ENCODE data around the gene NFKBIB. TPM values are rescaled to one million over a fixed set of nuclear protein-coding genes. Genes with fewer than 3 reads are reported as not detected.

Gene NFKBIB
- total RNA-seq, 1 donor from 2014 or later = 45.5 TPM

- Mint-ChIP-seq H3K4me1 (no peaks in the 10 kb centered on the region), H3K27me3 (no peaks in the 10 kb centered on the region), H3K9me3 (no peaks in the 10 kb centered on the region), H3K4me3 (no peak overlapping the region), H3K27ac (no peak overlapping the region), H3K36me3 (ENCODE audit: low read depth) (peaks cover 30% of the 10 kb centered on the region)
- DNase-seq (no peak), ATAC-seq (ENCODE audit: low read depth) (no peak)
- POLR2A ChIA-PET = no interaction called here
- intact Hi-C loops (cut with micrococcal nuclease) = no loop called here
- no peak for TF ChIP-seq CTCF (IDR thresholded peaks at IDR 0.05)
- CTCF ChIA-PET = no interaction called here
Observed at GRCh38 chr19:38919837-38920601, 20.2 kb downstream of the NFKBIB start.

- CTCF ChIA-PET = no interaction called here
- ATAC-seq (ENCODE audit: low read depth) = no peak
- intact Hi-C loops (cut with micrococcal nuclease) = no loop called here
Observed at GRCh38 chr19:38920602-38921419, 21.0 kb downstream of the NFKBIB start.

GRCh38 chr19:38921420-38922274, 21.9 kb downstream of the NFKBIB start:
- Mint-ChIP-seq H3K27ac (no peak overlapping the region), H3K4me3 (no peak overlapping the region), H3K27me3 (no peaks in the 10 kb centered on the region), H3K36me3 (ENCODE audit: low read depth) (peaks cover 35% of the 10 kb centered on the region), H3K9me3 (no peaks in the 10 kb centered on the region), H3K4me1 (no peaks in the 10 kb centered on the region)
- ChIA-PET CTCF (no interaction called here), POLR2A (no interaction called here)
- TF ChIP-seq CTCF (IDR thresholded peaks at IDR 0.05) = no peak
- intact Hi-C loops (cut with micrococcal nuclease) = no loop called here
- ATAC-seq (ENCODE audit: low read depth) = no peak
- no peak for DNase-seq

More at GRCh38 chr19:38920602-38921419, 21.0 kb downstream of the NFKBIB start:
- Mint-ChIP-seq H3K27ac (no peak overlapping the region), H3K4me3 (no peak overlapping the region), H3K27me3 (no peaks in the 10 kb centered on the region), H3K9me3 (no peaks in the 10 kb centered on the region), H3K36me3 (ENCODE audit: low read depth) (peaks cover 35% of the 10 kb centered on the region), H3K4me1 (no peaks in the 10 kb centered on the region)
- no peak for TF ChIP-seq CTCF (IDR thresholded peaks at IDR 0.05)
- no peak for DNase-seq
- POLR2A ChIA-PET = no interaction called here

- TF ChIP-seq CTCF (IDR thresholded peaks at IDR 0.05) = no peak
- ChIA-PET CTCF (no interaction called here), POLR2A (no interaction called here)
- H3K27me3 Mint-ChIP-seq = no peaks in the 10 kb centered on the region
- H3K9me3 Mint-ChIP-seq = no peaks in the 10 kb centered on the region
- no peak overlapping the region for H3K27ac Mint-ChIP-seq
- peaks cover 35% of the 10 kb centered on the region for H3K36me3 Mint-ChIP-seq (ENCODE audit: low read depth)
- intact Hi-C loops (cut with micrococcal nuclease) = no loop called here
- ATAC-seq (ENCODE audit: low read depth) = no peak
- H3K4me1 Mint-ChIP-seq = no peaks in the 10 kb centered on the region
- DNase-seq = no peak
- H3K4me3 Mint-ChIP-seq = no peak overlapping the region
Observed at GRCh38 chr19:38922482-38922881, 22.7 kb downstream of the NFKBIB start.

Measured in activated B cell treated with CpG ODN at 0.5 μM for 24 hours (primary cell).